HepG2 (cell line): ENCODE measurements around the gene PHKG1. TPM values are rescaled to one million over a fixed set of nuclear protein-coding genes. Genes with fewer than 3 reads are reported as not detected.

Experiments used
- DDIT3 ChIP-seq: sonication (generic); formaldehyde crosslinking; IDR thresholded peaks from 2 replicates; pipeline ENCODE4 v1.4.0; 2020; ENCODE audit warnings: mild to moderate bottlenecking, missing genetic modification reagents
- FLYWCH1 ChIP-seq: sonication (generic); formaldehyde crosslinking; IDR thresholded peaks from 2 replicates; pipeline ENCODE4 v1.8.1; 2023; ENCODE audit warnings: mild to moderate bottlenecking, missing genetic modification reagents
- GLMP ChIP-seq: sonication (generic); formaldehyde crosslinking; IDR thresholded peaks from 2 replicates; pipeline ENCODE4 v1.9.0; 2021; ENCODE audit warnings: missing genetic modification reagents, mild to moderate bottlenecking, borderline replicate concordance
- KLF16 ChIP-seq, 2 experiments: sonication (generic) in 1 of 2; formaldehyde crosslinking in 1 of 2; IDR thresholded peaks; 2 replicates each; pipeline versions ENCODE4 v1.6.1 to v1.8.0; 2016 to 2023; ENCODE audit warnings: missing genetic modification reagents in 2 of 2, missing compliant biosample characterization in 1 of 2
- KMT2A ChIP-seq: sonication (generic); formaldehyde crosslinking; IDR thresholded peaks from 2 replicates; pipeline ENCODE4 v1.4.0; 2020; ENCODE audit warnings: missing genetic modification reagents
- MED1 ChIP-seq: sonication (generic); formaldehyde crosslinking; IDR thresholded peaks from 2 replicates; pipeline ENCODE4 v1.4.0; 2020; ENCODE audit warnings: missing genetic modification reagents
- MTF2 ChIP-seq: sonication (generic); formaldehyde crosslinking; IDR thresholded peaks from 2 replicates; pipeline ENCODE4 v1.5.0; 2020; ENCODE audit warnings: missing genetic modification reagents, borderline replicate concordance
- NFAT5 ChIP-seq: sonication (generic); formaldehyde crosslinking; IDR thresholded peaks from 2 replicates; pipeline ENCODE4 v1.4.0; 2020; ENCODE audit warnings: missing genetic modification reagents
- NFE2 ChIP-seq: sonication (generic); formaldehyde crosslinking; IDR thresholded peaks from 2 replicates; pipeline ENCODE4 v1.4.0; 2020; ENCODE audit warnings: missing genetic modification reagents
- NR2C2 ChIP-seq: sonication (generic); formaldehyde crosslinking; IDR thresholded peaks from 2 replicates; pipeline ENCODE4 v1.4.0; 2020; ENCODE audit warnings: missing genetic modification reagents, mild to moderate bottlenecking, moderate library complexity, borderline replicate concordance
- PRDM10 ChIP-seq: sonication (generic); formaldehyde crosslinking; IDR thresholded peaks from 2 replicates; pipeline ENCODE4 v1.4.0; 2020; ENCODE audit warnings: low read depth, missing genetic modification reagents
- SETDB1 ChIP-seq: sonication (generic); formaldehyde crosslinking; IDR thresholded peaks from 2 replicates; pipeline ENCODE4 v1.5.1; 2020; ENCODE audit warnings: missing genetic modification reagents, mild to moderate bottlenecking, borderline replicate concordance
- SMARCE1 ChIP-seq: fragments of 450-650 bp; IDR thresholded peaks from 2 replicates; pipeline ENCODE4 v1.6.1; 2017; ENCODE audit warnings: borderline replicate concordance
- ZFAT ChIP-seq: sonication (generic); formaldehyde crosslinking; conservative IDR thresholded peaks from 2 replicates; pipeline ENCODE4 v1.8.1; 2023; ENCODE audit warnings: missing genetic modification reagents, inconsistent platforms
- ZNF589 ChIP-seq: sonication (generic); formaldehyde crosslinking; conservative IDR thresholded peaks from 2 replicates; pipeline ENCODE4 v1.8.0; 2022; ENCODE audit warnings: mild to moderate bottlenecking, moderate library complexity, missing genetic modification reagents
- ZNF709 ChIP-seq: sonication (generic); formaldehyde crosslinking; IDR thresholded peaks from 2 replicates; pipeline ENCODE4 v1.5.0; 2020; ENCODE audit warnings: mild to moderate bottlenecking, missing genetic modification reagents
- ZNF737 ChIP-seq: sonication (generic); formaldehyde crosslinking; IDR thresholded peaks from 2 replicates; pipeline ENCODE4 v1.5.0; 2020; ENCODE audit warnings: missing genetic modification reagents, mild to moderate bottlenecking, borderline replicate concordance
- ZNF740 ChIP-seq: sonication (generic); formaldehyde crosslinking; IDR thresholded peaks from 2 replicates; pipeline ENCODE4 v1.4.0; 2020; ENCODE audit warnings: missing genetic modification reagents
- ZNF850 ChIP-seq: sonication (generic); formaldehyde crosslinking; conservative IDR thresholded peaks from 2 replicates; pipeline ENCODE4 v1.9.0; 2021; ENCODE audit warnings: mild to moderate bottlenecking, missing genetic modification reagents
- polyA plus RNA-seq, 8 experiments: library from polyadenylated mRNA; depleted of rRNA in 3 of 8; stranded (reverse) in 7 of 8; unstranded in 1 of 8; fragments of >200 nt; fragmentation: Illumina TruSeq in 4 of 8; extraction: Trizol in 4 of 8; gene quantifications; 2 replicates each; pipeline versions ENCODE4 v1.2.1 to v1.2.3, GENCODE V29; 2011 to 2016; ENCODE audit warnings: low read depth in 4 of 8, missing spikeins in 1 of 8, mixed read lengths in 1 of 8; ENCODE audit not compliant: insufficient read depth in 1 of 8
- total RNA-seq, 5 experiments: library from RNA; depleted of rRNA; stranded (reverse); fragments of >200 nt; fragmentation: Illumina TruSeq; extraction: Trizol; gene quantifications; 2 replicates each; pipeline ENCODE4 v1.2.3, GENCODE V29; 2016; ENCODE audit warnings: low read depth in 1 of 5

Gene PHKG1
- total and polyA plus RNA-seq, 2 of the 13 experiments (the other 11 are each of a cell fraction or from before 2014, with no cell fraction given): 0.44 to 0.71 TPM

GRCh38 chr7:56033671-56034432 is 58.9 kb downstream of the PHKG1 start (continued):
- peak in 1 of 2 experiments; percentile 80; a peak in 2 of 4 replicates for TF ChIP-seq KLF16 (CRISPR knock-in tag; IDR thresholded peaks at IDR 0.05)
- TF ChIP-seq NR2C2: peak; percentile 38; the same call in 1 of the 2 replicates
- no peak for TF ChIP-seq ZNF589 (CRISPR knock-in tag)
- TF ChIP-seq ZNF737: no peak
- TF ChIP-seq ZNF850 (CRISPR knock-in tag): no peak
- no peak for TF ChIP-seq MED1 (CRISPR knock-in tag)
- TF ChIP-seq KMT2A (CRISPR knock-in tag): peak; percentile 86
- no peak for TF ChIP-seq NFAT5
- TF ChIP-seq DDIT3 (CRISPR knock-in tag): no peak
- no peak for TF ChIP-seq SETDB1 (CRISPR knock-in tag)
- no peak for TF ChIP-seq MTF2
- no peak for TF ChIP-seq ZNF740 (CRISPR knock-in tag)
- no peak for TF ChIP-seq GLMP (CRISPR knock-in tag)
- peak; percentile 73; the same call in 1 of the 2 replicates for TF ChIP-seq ZNF709
- no peak for TF ChIP-seq FLYWCH1
- no peak for TF ChIP-seq SMARCE1
- no peak for TF ChIP-seq ZFAT (CRISPR knock-in tag)
- TF ChIP-seq PRDM10: no peak
- TF ChIP-seq NFE2 (CRISPR knock-in tag): no peak
